Astrocyte (in vitro differentiated cells and primary cell): ENCODE results near the gene ZC3H7A. TPM values are rescaled to one million over a fixed set of nuclear protein-coding genes. Genes with fewer than 3 reads are reported as not detected.

ENCODE experiments used
- DNase-seq: peaks from one replicate; pipeline ENCODE4 v3.0.0-alpha.2; 2010; ENCODE audit warnings: low read depth
- FAIRE-seq: peaks from 2 replicates; lab custom pipeline; 2011; peaks lifted over from hg19 to GRCh38; lab: Jason Lieb, UNC
- H2AFZ ChIP-seq: 2 replicates; pipeline ENCODE4 v1.6.0; 2012; ENCODE audit warnings: low read depth, low read length, inconsistent platforms
- H3K27ac ChIP-seq: 2 replicates; pipeline ENCODE4 v1.5.1; 2011; ENCODE audit warnings: low read depth, low read length, inconsistent platforms
- H3K27me3 ChIP-seq: 2 replicates; pipeline ENCODE4 v1.6.0; 2011; ENCODE audit warnings: low read length, inconsistent platforms; ENCODE audit not compliant: insufficient read depth
- H3K36me3 ChIP-seq: 2 replicates; pipeline ENCODE4 v1.5.1; 2011; ENCODE audit warnings: low read length, inconsistent platforms; ENCODE audit not compliant: insufficient read depth
- H3K4me1 ChIP-seq: 2 replicates; pipeline ENCODE4 v1.5.1; 2011; ENCODE audit warnings: low read length, inconsistent platforms; ENCODE audit not compliant: insufficient read depth
- H3K4me2 ChIP-seq: 2 replicates; pipeline ENCODE4 v1.6.0; 2012; ENCODE audit warnings: low read length, inconsistent platforms
- H3K4me3 ChIP-seq: 2 replicates; pipeline ENCODE4 v1.5.1; 2011; ENCODE audit warnings: low read depth, mild to moderate bottlenecking, low read length, inconsistent platforms; ENCODE audit not compliant: insufficient read depth
- H3K79me2 ChIP-seq: 2 replicates; pipeline ENCODE4 v1.6.0; 2012; ENCODE audit warnings: mild to moderate bottlenecking, low read length, inconsistent platforms; ENCODE audit not compliant: insufficient read depth
- H3K9ac ChIP-seq: 2 replicates; pipeline ENCODE4 v1.6.0; 2012; ENCODE audit warnings: mild to moderate bottlenecking, low read length, inconsistent platforms
- H3K9me3 ChIP-seq: 2 replicates; pipeline ENCODE4 v1.5.1; 2012; ENCODE audit warnings: low read depth, mild to moderate bottlenecking, low read length, inconsistent platforms; ENCODE audit not compliant: insufficient read depth
- H4K20me1 ChIP-seq: 2 replicates; pipeline ENCODE4 v1.6.0; 2012; ENCODE audit warnings: low read length, inconsistent platforms; ENCODE audit not compliant: insufficient read depth
- H3K27ac Mint-ChIP-seq: one replicate; pipeline ENCODE4 v1.8.0; 2021; ENCODE audit warnings: mild to moderate bottlenecking, mixed read lengths; ENCODE audit not compliant: unreplicated experiment
- H3K27me3 Mint-ChIP-seq: one replicate; pipeline ENCODE4 v1.8.0; 2021; ENCODE audit warnings: low read depth, mixed read lengths; ENCODE audit not compliant: unreplicated experiment
- H3K36me3 Mint-ChIP-seq: one replicate; pipeline ENCODE4 v1.8.0; 2021; ENCODE audit warnings: low read depth, mixed read lengths; ENCODE audit not compliant: unreplicated experiment
- H3K4me1 Mint-ChIP-seq: one replicate; pipeline ENCODE4 v1.8.0; 2021; ENCODE audit warnings: low read depth, mixed read lengths; ENCODE audit not compliant: unreplicated experiment
- H3K4me3 Mint-ChIP-seq: one replicate; pipeline ENCODE4 v1.8.0; 2021; ENCODE audit warnings: mild to moderate bottlenecking, moderate library complexity, mixed read lengths; ENCODE audit not compliant: unreplicated experiment
- H3K9me3 Mint-ChIP-seq: one replicate; pipeline ENCODE4 v1.8.0; 2021; ENCODE audit warnings: mild to moderate bottlenecking, mixed read lengths; ENCODE audit not compliant: unreplicated experiment
- CTCF ChIP-seq: IDR thresholded peaks from 2 replicates; pipeline ENCODE4 v1.5.1; 2011; ENCODE audit warnings: low read depth, mild to moderate bottlenecking, inconsistent platforms, low read length, moderate library complexity; ENCODE audit not compliant: insufficient read depth
- EZH2 ChIP-seq: IDR thresholded peaks from 2 replicates; pipeline ENCODE4 v1.6.1; 2012; ENCODE audit warnings: mild to moderate bottlenecking, low read length, inconsistent platforms; ENCODE audit not compliant: insufficient read depth
- total RNA-seq: library from RNA; stranded (reverse); gene quantifications from 2 replicates; pipeline ENCODE4 v1.2.1, GENCODE V29; 2021

Gene ZC3H7A
- total RNA-seq, 1 donor from 2014 or later, result 68.7 TPM

GRCh38 chr16:11836650-11837244 lies 39.7 kb upstream of the ZC3H7A start:
- peaks cover 15% of the 10 kb centered on the region for H3K4me1 ChIP-seq
- H3K4me2 ChIP-seq, result peak overlapping the region; percentile 73
- peaks cover 45% of the 10 kb centered on the region for H3K36me3 ChIP-seq
- H3K9ac ChIP-seq, result peak overlapping the region; percentile 63
- H3K4me3 ChIP-seq, result no peak overlapping the region
- no peaks in the 10 kb centered on the region for H3K27me3 ChIP-seq
- H3K4me3 Mint-ChIP-seq, result peak overlapping the region; percentile 14
- peaks cover 18% of the 10 kb centered on the region for H4K20me1 ChIP-seq
- H2AFZ ChIP-seq, result no peak overlapping the region
- FAIRE-seq (no peak), DNase-seq (peak; percentile 92)
- TF ChIP-seq CTCF (no peak), EZH2 (no peak)
- peaks cover 22% of the 10 kb centered on the region for H3K36me3 Mint-ChIP-seq
- no peaks in the 10 kb centered on the region for H3K27me3 Mint-ChIP-seq
- no peaks in the 10 kb centered on the region for H3K9me3 Mint-ChIP-seq
- H3K9me3 ChIP-seq, result no peaks in the 10 kb centered on the region
- H3K79me2 ChIP-seq, result peaks cover 2% of the 10 kb centered on the region
- H3K4me1 Mint-ChIP-seq, result peaks cover 20% of the 10 kb centered on the region
- H3K27ac ChIP-seq, result peak overlapping the region; percentile 86
- H3K27ac Mint-ChIP-seq, result peak overlapping the region; percentile 94

- no peak overlapping the region for H3K4me3 ChIP-seq
- Mint-ChIP-seq H3K4me3 (peak overlapping the region; percentile 60), H3K9me3 (no peaks in the 10 kb centered on the region), H3K4me1 (peaks cover 20% of the 10 kb centered on the region), H3K27ac (peak overlapping the region; percentile 94), H3K27me3 (no peaks in the 10 kb centered on the region), H3K36me3 (peaks cover 22% of the 10 kb centered on the region)
- H3K9ac ChIP-seq, result peak overlapping the region; percentile 63
- peak; percentile 61 for DNase-seq
- H3K27me3 ChIP-seq, result no peaks in the 10 kb centered on the region
- H3K9me3 ChIP-seq, result no peaks in the 10 kb centered on the region
- H4K20me1 ChIP-seq, result peaks cover 18% of the 10 kb centered on the region
- H3K27ac ChIP-seq, result peak overlapping the region; percentile 86
- TF ChIP-seq CTCF (no peak), EZH2 (no peak)
- H2AFZ ChIP-seq, result no peak overlapping the region
- peaks cover 15% of the 10 kb centered on the region for H3K4me1 ChIP-seq
- peak overlapping the region; percentile 73 for H3K4me2 ChIP-seq
- H3K36me3 ChIP-seq, result peaks cover 39% of the 10 kb centered on the region
- peaks cover 2% of the 10 kb centered on the region for H3K79me2 ChIP-seq
- FAIRE-seq, result peak; percentile 45
Measured at GRCh38 chr16:11835891-11836649, 39.0 kb upstream of the ZC3H7A start.

- Histone ChIP-seq H3K4me2 (no peak overlapping the region), H4K20me1 (peaks cover 18% of the 10 kb centered on the region), H3K9me3 (no peaks in the 10 kb centered on the region), H3K4me1 (peaks cover 15% of the 10 kb centered on the region), H3K79me2 (no peaks in the 10 kb centered on the region), H3K27me3 (no peaks in the 10 kb centered on the region), H2AFZ (no peak overlapping the region), H3K4me3 (no peak overlapping the region), H3K27ac (peak overlapping the region; percentile 36), H3K36me3 (peaks cover 31% of the 10 kb centered on the region), H3K9ac (no peak overlapping the region)
- Mint-ChIP-seq H3K4me3 (no peak overlapping the region), H3K9me3 (no peaks in the 10 kb centered on the region), H3K4me1 (peaks cover 20% of the 10 kb centered on the region), H3K36me3 (peaks cover 20% of the 10 kb centered on the region), H3K27me3 (no peaks in the 10 kb centered on the region), H3K27ac (no peak overlapping the region)
- no peak for DNase-seq
- TF ChIP-seq CTCF (no peak), EZH2 (no peak)
- no peak for FAIRE-seq
Measured at GRCh38 chr16:11835309-11835708, 38.3 kb upstream of the ZC3H7A start.
